ENCODE results near the gene DNAJC4.

Gene DNAJC4, protein sequence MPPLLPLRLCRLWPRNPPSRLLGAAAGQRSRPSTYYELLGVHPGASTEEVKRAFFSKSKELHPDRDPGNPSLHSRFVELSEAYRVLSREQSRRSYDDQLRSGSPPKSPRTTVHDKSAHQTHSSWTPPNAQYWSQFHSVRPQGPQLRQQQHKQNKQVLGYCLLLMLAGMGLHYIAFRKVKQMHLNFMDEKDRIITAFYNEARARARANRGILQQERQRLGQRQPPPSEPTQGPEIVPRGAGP

DNA sequence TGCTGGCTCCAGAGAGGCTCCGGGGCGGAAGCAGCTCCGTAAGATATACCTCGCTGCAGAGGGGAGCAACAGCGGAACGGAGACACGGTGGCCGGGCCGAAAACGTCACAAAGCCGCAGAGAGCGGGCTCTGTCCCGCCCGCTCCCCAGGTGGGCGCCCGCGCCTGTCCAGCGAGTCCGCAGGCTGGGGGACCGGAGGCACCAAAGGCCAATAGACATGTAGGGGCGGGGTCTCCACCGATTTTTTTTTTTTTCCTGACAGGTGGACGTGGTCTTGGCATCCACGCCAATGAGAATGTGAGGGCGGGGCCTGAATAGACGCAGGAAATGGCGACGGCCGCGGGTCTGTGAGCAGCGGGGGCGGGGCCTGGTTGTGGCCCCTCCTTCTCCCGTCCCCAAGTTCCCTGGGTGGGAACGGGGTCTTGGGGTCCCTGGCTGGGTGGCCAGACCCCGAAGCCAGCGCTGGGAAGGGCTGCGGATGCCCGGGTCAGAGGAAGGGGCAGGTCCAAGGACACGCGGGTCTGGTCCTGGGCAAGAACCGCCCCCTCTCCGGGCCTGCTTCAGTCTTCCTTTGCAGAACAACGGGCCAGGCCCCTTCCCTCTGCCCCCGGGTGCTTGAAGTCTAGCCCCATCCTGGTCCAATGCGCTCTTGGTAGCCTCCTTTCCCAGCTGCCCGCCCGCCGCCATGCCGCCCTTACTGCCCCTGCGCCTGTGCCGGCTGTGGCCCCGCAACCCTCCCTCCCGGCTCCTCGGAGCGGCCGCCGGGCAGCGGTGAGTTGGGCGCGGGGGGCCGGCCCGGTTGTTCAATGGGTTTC, at the start of gene DNAJC4:
TSS of gene DNAJC4 (plus strand) at position 378 of the 814 bp plus-strand sequence. CDS start at position 685, 307 bp downstream.
- peak; percentile 94 for DNase-seq (ENCODE audit: low spot score)

DNA sequence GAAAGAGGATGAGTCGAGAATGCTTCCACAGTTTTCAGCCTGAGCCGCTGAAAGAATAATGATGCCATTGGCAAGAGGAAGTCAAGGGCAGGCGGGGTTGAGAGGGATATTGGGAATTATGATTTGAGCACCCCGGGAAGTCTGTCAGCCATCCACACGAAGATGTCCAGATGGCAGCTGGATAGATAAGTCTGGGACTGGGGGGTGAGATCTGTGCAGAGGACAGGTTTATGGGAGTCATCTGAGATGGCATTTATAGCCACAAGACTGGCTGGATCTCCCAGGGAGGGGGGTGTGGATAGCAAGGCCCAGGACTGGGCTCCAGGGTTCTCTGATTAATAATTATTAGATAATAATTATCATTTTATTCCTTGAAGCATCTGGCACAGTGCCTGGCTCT, 49.5 kb upstream of the DNAJC4 start:
- no peak for DNase-seq (ENCODE audit: low spot score)

- peak; percentile 89 for DNase-seq (ENCODE audit: low spot score)
Measured at GRCh38 chr11:64181506-64182411, 48.6 kb upstream of the DNAJC4 start.

GRCh38 chr11:64183890-64184289, 46.5 kb upstream of the DNAJC4 start:
- DNase-seq (ENCODE audit: low spot score), result no peak

DNA sequence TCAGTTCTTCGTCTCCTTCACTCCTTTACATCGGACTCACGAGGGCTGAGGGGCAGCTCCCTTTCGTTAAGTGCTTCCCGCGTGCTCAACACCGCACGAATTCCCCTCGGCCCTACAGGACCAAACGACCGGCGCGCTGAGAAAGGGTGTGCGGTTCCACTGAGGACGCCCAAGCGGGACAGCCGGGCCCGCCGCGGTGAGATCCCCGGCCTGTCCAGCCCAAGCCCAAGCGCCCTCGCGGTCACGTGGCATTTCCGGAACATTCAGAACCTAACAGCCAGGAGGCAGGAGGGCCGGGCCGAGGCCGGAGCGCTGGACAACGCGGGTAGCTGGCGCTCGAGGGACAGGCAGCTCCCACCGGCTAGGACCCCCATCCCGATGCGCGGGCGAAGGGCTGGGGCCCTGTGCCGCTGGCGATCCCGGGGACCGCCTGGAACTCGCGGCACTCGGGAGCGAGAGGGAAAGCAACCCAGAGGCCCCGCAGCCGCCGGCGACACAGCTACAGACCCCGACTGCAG, 45.1 kb upstream of the DNAJC4 start:
- no peak for DNase-seq (ENCODE audit: low spot score)

DNA sequence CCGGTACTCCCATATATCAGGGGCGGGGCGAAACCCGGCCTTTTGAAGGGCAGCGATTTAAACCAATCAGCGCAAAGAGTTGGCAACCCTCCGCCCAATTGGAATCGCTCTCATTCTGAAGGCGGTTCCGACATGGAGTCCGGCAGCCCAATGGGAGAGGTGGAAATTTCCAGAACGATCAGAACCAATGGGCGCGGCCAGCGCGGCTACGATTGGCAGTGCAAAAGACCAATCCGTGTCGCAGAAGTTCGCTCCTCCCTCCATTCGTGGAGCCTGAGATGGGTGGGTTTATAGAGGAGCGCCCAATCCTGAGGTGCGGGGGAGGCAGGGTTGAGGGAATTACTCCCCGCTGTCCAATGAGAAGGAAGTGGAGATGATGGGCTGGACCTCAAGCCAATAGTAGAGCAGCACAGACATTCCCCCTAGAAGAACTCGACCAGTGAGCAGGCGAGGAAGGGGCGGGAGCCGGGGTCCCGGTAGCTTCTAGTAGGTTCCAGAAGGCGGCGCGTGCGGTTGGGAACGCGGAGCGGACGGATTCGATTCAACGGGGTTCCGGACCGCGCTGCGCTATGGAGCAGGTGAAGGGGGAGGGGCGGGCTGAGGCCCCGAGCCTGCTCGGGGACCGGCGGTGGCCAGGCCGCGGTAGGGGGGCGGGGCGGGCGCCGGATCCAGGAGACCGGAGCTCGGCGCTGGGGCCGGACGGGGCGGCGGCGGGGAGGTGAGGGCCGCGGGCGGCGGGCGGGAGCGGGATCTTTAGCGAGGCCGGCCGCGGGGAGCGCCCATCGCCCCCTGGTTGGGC, 44.5 kb upstream of the DNAJC4 start, which contains the start of gene STIP1:
TSS of gene STIP1 (plus strand) at position 479 of the 799 bp plus-strand sequence. CDS start at position 570, 91 bp downstream.
- DNase-seq (ENCODE audit: low spot score), result peak; percentile 99

DNA sequence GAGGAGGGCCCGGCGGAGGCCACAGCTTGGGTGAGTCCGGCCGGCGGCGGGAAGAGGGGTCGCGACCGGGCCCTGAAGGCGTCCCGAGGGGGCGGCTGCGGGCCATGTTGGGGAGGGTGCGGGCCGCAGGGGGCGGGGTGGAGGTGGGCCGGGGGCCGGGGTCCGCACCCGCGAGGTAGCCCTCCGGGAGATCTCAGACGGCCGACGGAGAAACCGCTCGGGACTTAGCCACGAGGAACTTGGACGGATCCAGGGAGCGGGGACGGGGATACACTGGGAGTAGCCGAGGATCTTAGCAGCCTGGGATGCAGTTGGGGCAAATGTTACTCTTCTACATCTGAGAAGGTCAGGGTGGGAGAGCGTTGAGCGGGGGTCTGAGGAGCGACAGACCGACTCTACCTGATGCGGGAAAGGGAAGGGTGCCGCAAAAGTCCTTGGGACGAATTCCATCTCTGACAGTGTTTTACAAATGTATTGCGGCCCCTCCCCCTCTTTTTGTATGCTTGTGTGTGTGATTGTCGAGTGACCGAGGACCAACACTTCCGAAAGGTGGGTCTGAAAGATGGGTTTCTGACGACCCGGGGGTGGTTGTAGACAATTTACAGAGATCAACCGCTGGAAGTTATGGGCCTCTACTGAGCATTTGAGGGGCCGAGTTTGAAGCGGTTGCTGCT, 43.7 kb upstream of the DNAJC4 start:
- DNase-seq (ENCODE audit: low spot score), result no peak

- DNase-seq (ENCODE audit: low spot score), result no peak
Measured at GRCh38 chr11:64192434-64192833, 37.9 kb upstream of the DNAJC4 start.

DNA sequence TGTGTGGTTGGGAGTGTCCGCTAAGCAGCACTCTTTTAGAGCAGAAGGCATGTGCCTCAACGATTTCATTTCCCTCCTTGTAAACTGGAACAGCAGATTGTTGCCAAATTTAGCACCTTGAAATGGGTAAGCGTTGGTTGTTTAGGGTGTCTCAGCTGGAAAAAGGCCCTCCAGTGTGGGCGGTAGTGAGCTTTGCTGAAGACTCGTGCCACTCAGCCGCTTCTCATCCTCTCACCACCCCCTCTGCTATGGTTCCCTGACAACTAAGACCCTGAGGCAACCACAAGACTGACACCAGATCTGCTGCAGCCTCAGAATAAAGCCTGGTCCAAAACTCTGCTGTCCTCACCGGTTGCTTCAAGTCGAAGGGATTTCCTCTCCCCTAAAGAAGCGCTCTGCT, 33.7 kb upstream of the DNAJC4 start:
- DNase-seq (ENCODE audit: low spot score), result no peak

GRCh38 chr11:64198511-64198910, 31.8 kb upstream of the DNAJC4 start:
- DNase-seq (ENCODE audit: low spot score), result no peak

DNA sequence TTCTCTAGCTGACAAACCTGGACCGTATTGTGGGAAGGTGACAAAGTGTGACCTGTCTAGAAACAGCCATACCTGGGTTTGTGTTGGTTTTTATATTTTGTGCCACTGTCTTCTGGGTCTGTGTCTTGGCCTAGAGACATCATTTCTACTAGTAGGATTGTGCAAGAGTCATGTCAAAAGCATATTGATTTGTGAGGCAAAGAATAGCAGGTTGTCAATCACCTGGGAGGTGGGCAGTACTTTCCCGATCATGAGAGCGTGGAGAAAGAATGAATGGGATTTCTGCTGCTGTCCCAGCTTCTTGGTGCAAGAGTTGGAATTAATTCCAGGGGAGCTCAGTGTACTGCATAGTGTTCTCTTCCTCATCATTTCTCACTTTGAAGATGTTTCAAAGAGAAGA, 28.8 kb upstream of the DNAJC4 start:
- no peak for DNase-seq (ENCODE audit: low spot score)

DNA sequence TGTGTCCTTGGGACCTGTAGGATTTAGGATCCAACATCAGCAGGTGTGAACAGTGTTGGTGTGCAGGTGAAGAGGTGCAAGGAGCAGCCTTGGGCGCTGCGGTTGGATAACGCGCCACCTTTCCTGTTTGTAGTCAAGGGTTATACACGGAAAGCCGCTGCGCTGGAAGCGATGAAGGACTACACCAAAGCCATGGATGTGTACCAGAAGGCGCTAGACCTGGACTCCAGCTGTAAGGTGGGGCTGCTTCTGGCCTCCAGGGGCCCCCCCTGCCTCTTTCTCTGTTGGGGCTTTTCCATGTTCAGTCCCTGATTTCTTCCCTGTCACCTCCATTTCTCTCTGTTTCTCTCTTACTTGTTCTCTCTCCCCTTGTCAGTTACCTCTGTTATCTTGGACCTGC, 27.4 kb upstream of the DNAJC4 start:
- no peak for DNase-seq (ENCODE audit: low spot score)

GRCh38 chr11:64203421-64204079, 26.8 kb upstream of the DNAJC4 start:
- no peak for DNase-seq (ENCODE audit: low spot score)

DNA sequence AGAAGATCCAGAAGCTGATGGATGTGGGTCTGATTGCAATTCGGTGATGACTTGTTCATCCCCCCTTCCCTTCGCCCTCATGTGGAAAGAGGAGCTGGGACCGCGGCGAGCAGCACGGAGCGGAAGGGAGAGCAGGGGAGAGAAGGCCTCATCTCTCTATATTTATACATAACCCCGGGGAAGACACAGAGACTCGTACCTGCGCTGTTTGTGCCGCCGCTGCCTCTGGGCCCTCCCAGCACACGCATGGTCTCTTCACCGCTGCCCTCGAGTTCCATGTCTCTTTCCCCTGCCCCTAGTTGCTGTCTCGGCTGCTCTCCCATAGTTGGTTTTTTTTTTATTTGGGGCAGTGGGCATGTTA, 26.3 kb upstream of the DNAJC4 start:
- no peak for DNase-seq (ENCODE audit: low spot score)

DNA sequence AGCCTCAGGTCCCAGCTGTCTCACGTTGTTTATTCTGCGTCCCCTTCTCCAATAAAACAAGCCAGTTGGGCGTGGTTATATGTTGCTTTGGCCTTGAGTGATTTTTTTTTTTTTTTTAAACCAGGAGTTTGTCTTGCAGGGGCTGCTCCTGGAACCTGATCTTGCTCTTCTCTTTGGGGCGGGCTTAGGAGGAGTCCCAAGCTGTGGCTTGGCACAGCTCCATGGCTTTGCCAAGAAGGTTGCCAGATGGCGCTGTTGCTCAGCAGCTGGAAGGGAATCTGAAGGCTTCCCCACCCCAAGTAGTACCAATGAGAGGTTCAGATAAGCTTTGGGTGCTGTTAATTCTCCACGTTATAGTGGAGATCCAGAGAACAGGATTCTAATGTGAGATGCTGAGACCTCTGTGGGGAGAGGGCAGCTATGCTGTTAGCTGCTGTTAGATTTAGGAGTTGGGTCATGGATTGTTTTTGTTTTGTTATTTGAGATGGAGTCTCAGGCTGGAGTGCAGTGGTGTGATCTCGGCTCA, 25.8 kb upstream of the DNAJC4 start:
- no peak for DNase-seq (ENCODE audit: low spot score)

DNA sequence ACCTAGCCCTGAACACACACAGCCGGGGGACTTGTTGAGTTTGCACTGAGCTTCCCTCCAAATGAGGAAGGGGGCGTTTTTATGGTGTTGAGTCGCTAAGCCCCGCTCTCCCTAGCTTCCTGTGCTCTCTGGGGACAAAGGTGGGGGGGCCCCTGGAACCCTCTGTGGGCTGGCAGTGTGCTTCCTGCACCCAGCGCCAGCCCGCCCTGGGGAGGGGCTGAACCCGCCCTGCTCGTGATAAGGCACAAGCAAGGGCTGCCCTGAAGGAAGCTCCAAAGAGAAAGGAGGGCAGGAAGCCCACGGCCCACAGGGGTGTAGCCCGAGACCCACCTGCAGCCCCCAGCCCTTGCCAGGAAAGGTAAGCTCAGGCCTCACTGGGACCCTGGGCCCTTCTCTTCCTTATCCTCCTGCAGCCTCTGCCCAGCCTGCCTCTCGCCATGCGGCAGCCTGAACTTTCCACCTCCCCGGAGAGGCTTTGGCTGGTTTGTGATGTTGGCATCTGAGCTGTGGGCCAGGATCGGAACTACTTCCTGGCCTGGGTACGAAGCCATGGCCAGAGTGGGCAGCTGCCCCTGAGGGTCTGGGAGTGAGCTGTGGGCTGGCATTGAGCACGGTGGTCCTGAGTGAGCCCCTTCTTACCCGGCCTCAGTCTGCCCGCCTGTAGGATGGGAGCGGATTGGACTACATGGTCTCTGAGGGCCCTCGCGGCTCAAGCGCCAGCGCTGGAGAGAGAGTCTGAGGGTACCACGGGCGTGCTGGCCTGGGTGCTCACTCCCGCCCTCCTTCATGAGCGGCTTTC, 23.7 kb upstream of the DNAJC4 start, which contains the start of gene FERMT3:
TSS of gene FERMT3 (plus strand) at position 265 of the 799 bp plus-strand sequence. CDS start 644 bp downstream, outside the sequence.
- DNase-seq (ENCODE audit: low spot score), result no peak

DNA sequence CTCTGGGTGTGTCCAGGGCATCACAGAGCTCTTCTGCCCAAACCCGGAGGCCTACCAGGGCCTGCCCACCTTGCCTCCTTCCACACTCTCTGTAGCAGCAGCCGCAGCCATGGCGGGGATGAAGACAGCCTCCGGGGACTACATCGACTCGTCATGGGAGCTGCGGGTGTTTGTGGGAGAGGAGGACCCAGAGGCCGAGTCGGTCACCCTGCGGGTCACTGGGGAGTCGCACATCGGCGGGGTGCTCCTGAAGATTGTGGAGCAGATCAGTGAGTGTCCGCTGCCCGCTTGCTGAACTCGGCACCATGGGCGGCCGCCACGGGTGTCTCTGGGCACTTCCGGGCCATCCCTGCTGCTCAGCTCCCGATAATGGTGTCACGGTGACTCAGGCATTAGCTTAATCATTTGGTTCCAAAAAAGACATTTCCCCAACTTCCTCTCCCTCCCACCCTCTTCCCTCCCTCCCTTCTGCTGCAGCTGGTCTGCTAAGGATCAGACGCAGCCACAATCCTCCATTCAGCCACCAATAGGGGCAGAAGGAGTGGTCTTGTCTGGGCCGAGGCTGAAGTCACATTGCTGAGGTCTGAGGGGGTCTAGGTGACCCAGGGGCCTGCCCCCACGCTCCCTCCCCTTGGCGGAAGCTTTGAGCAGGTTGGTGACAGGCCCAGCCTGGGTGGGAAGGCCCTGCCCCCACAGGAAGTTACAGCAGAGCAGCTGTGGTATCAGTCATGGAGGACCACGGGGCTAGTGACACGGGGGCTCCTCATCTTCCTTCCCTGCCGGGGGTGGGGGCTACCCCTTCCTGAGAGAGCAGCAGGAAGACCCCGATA, 22.9 kb upstream of the DNAJC4 start:
- no peak for DNase-seq (ENCODE audit: low spot score)
